ENCODE results near the gene TROAP. TPM values are rescaled to one million over a fixed set of nuclear protein-coding genes. Genes with fewer than 3 reads are reported as not detected.
"Not testable (repeated sequence)": the region's sequence is repeated elsewhere in the genome, so short reads cannot be mapped to it uniquely, and the experiment has no call there.

Gene TROAP
- total RNA-seq, 3 donors from 2014 or later (not counting 1 experiment from before 2014, with no cell fraction given) = 0.58 to 3.0 (median 2.2) TPM

DNA sequence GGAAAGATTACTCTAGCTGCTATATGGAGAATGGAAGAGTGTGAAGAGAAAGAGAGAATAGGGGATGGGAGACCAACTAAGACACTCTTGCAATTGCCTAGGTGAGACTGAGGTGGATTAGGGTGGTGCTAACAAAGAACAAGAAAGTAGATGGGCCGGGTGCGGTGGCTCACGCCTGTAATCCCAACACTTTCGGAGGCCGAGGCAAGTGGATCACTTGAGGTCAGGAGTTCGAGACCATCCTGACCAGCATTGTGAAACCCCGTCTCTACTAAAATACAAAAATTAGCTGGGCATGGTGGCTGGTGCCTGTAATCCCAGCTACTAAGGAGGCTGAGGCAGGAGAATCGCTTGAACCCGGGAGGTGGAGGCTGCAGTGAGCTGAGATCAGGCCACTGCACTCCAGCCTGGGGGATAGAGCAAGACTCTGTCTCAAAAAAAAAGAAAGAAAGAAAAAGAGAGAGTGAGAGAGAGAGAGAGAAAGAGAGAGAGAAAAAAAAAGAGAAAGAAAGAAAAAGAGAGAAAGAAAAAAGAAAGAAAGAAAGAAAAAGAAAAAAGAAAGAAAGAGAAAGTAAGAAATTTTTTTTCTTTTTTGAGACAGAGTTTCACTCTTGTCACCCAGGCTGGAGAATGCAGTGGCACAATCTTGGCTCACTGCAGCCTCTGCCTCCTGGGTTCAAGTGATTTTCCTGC, 2.5 kb upstream of the TROAP start:
- H3K9me3 ChIP-seq (ENCODE audit: control insufficient read depth, insufficient read depth, low read length); H3K36me3 Mint-ChIP-seq; H3K27me3 ChIP-seq (ENCODE audit: control insufficient read depth, insufficient read depth, low read length); H3K27ac Mint-ChIP-seq; H3K27ac ChIP-seq (ENCODE audit: low read length); intact Hi-C loops (cut with micrococcal nuclease); H3K4me3 ChIP-seq (ENCODE audit: low read length); H3K36me3 ChIP-seq (ENCODE audit: control insufficient read depth, insufficient read depth, low read length); H3K27me3 Mint-ChIP-seq (ENCODE audit: low read depth in 2 of 2); DNase-seq; H3K9me3 Mint-ChIP-seq; ATAC-seq: not testable (repeated sequence)
- peaks cover 16% of the 10 kb centered on the region for H3K4me1 ChIP-seq (ENCODE audit: control insufficient read depth, insufficient read depth, low read length)
- peak overlapping the region; percentile 2 for H3K4me3 Mint-ChIP-seq
- peaks cover 11 to 18% of the 10 kb centered on the region in 2 donors for H3K4me1 Mint-ChIP-seq
- 97% methylated on average over 9 of the region's 9 CpGs for WGBS (ENCODE audit: insufficient coverage)

DNA sequence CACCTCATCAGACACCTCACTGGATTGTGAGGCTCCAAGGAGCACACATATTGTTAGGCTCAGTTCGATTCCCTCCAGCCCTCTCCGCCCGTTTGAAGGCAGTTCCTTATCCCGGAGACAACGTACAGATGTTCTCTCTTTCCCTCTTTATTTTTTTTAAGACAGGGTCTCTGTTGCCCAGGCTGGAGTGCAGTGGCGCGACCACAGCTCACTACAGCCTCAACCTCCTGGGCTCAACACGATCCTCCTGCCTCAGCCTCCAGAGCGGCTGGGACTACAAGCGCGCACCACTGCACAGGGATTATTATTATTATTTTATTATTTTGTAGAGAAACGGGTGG, 718 bp upstream of the TROAP start:
- Mint-ChIP-seq H3K27ac (peak overlapping the region; percentile 77 to 86), H3K4me3 (peak overlapping the region; percentile 89), H3K4me1 (peaks cover 11 to 18% of the 10 kb centered on the region in 2 donors), H3K27me3 (ENCODE audit: low read depth in 2 of 2) (peaks cover 0 to 5% of the 10 kb centered on the region in 2 donors), H3K9me3 (no peaks in the 10 kb centered on the region), H3K36me3 (no peaks in the 10 kb centered on the region)
- no peaks in the 10 kb centered on the region for H3K27me3 ChIP-seq (ENCODE audit: control insufficient read depth, insufficient read depth, low read length)
- peak overlapping the region; percentile 67 for H3K4me3 ChIP-seq (ENCODE audit: low read length)
- H3K27ac ChIP-seq (ENCODE audit: low read length) = no peak overlapping the region
- WGBS (ENCODE audit: insufficient coverage) = 48% methylated on average over 9 of the region's 12 CpGs
- no peak for TF ChIP-seq CTCF (IDR thresholded peaks at IDR 0.05)
- H3K4me1 ChIP-seq (ENCODE audit: control insufficient read depth, insufficient read depth, low read length) = peaks cover 16% of the 10 kb centered on the region
- DNase-seq = no peak
- H3K9me3 ChIP-seq (ENCODE audit: control insufficient read depth, insufficient read depth, low read length) = no peaks in the 10 kb centered on the region
- no peak for ATAC-seq
- intact Hi-C loops (cut with micrococcal nuclease) = loop anchor here (2.0 kb wide), 1 partner anchor 14 kb away; the partner anchor contains the start of gene C1QL4
- H3K36me3 ChIP-seq (ENCODE audit: control insufficient read depth, insufficient read depth, low read length) = no peaks in the 10 kb centered on the region

DNA sequence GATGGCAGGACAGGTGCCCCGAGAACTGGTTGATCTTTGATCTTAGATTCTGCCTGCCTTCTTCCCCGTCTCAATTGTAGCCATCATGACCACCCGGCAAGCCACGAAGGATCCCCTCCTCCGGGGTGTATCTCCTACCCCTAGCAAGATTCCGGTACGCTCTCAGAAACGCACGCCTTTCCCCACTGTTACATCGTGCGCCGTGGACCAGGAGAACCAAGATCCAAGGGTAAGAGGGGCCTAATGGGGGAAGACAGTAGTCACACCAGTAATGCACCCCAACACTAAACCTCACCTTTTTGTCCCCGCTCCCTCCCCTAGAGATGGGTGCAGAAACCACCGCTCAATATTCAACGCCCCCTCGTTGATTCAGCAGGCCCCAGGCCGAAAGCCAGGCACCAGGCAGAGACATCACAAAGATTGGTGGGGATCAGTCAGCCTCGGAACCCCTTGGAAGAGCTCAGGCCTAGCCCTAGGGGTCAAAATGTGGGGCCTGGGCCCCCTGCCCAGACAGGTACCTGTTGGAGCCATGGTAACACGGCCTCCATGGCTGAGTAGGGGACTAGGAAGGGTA, 556 bp downstream of the TROAP start:
- Histone ChIP-seq H3K36me3 (ENCODE audit: control insufficient read depth, insufficient read depth, low read length) (no peaks in the 10 kb centered on the region), H3K27ac (ENCODE audit: low read length) (no peak overlapping the region), H3K4me1 (ENCODE audit: control insufficient read depth, insufficient read depth, low read length) (peaks cover 16% of the 10 kb centered on the region), H3K4me3 (ENCODE audit: low read length) (peak overlapping the region; percentile 67), H3K27me3 (ENCODE audit: control insufficient read depth, insufficient read depth, low read length) (no peaks in the 10 kb centered on the region), H3K9me3 (ENCODE audit: control insufficient read depth, insufficient read depth, low read length) (no peaks in the 10 kb centered on the region)
- WGBS (ENCODE audit: insufficient coverage) = 15% methylated on average over 19 of the region's 19 CpGs
- H3K27me3 Mint-ChIP-seq (ENCODE audit: low read depth in 2 of 2) = peaks cover 0 to 5% of the 10 kb centered on the region in 2 donors
- intact Hi-C loops (cut with micrococcal nuclease) = loop anchor here (2.0 kb wide), 1 partner anchor 13 kb away; the partner anchor contains the start of gene C1QL4
- H3K27ac Mint-ChIP-seq = peak overlapping the region; percentile 77 to 86
- H3K36me3 Mint-ChIP-seq = no peaks in the 10 kb centered on the region
- H3K4me1 Mint-ChIP-seq = peaks cover 11 to 18% of the 10 kb centered on the region in 2 donors
- DNase-seq (no peak), ATAC-seq (no peak)
- no peaks in the 10 kb centered on the region for H3K9me3 Mint-ChIP-seq
- TF ChIP-seq CTCF (IDR thresholded peaks at IDR 0.05) = no peak
- H3K4me3 Mint-ChIP-seq = peak overlapping the region; percentile 89

DNA sequence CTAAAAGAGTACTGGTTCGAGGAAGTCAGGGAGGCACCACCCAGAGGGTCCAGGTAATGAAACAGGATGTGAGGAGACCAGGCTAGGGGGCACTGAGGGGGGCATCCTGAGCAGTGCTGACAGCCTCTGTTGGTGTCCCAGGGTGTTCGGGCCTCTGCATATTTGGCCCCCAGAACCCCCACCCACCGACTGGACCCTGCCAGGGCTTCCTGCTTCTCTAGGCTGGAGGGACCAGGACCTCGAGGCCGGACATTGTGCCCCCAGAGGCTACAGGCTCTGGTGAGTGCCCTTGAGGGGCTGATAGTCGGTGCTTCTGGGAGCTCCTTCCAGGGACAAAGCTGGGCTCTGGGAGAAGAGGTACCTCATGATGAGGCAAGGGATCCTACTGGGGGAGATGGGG, 2.6 kb downstream of the TROAP start:
- H3K36me3 ChIP-seq (ENCODE audit: control insufficient read depth, insufficient read depth, low read length) = no peaks in the 10 kb centered on the region
- DNase-seq (no peak), ATAC-seq (no peak)
- no peaks in the 10 kb centered on the region for H3K9me3 Mint-ChIP-seq
- H3K27me3 ChIP-seq (ENCODE audit: control insufficient read depth, insufficient read depth, low read length) = no peaks in the 10 kb centered on the region
- H3K27ac ChIP-seq (ENCODE audit: low read length) = no peak overlapping the region
- no peak overlapping the region for H3K4me3 ChIP-seq (ENCODE audit: low read length)
- H3K36me3 Mint-ChIP-seq = no peaks in the 10 kb centered on the region
- TF ChIP-seq CTCF (IDR thresholded peaks at IDR 0.05) = no peak
- no peaks in the 10 kb centered on the region for H3K27me3 Mint-ChIP-seq (ENCODE audit: low read depth in 2 of 2)
- H3K4me1 ChIP-seq (ENCODE audit: control insufficient read depth, insufficient read depth, low read length) = peaks cover 16% of the 10 kb centered on the region
- H3K9me3 ChIP-seq (ENCODE audit: control insufficient read depth, insufficient read depth, low read length) = no peaks in the 10 kb centered on the region
- H3K4me3 Mint-ChIP-seq = peak overlapping the region; percentile 40
- no peak overlapping the region for H3K27ac Mint-ChIP-seq
- H3K4me1 Mint-ChIP-seq = peaks cover 11 to 18% of the 10 kb centered on the region in 2 donors
- intact Hi-C loops (cut with micrococcal nuclease) = no loop called here
- 95% methylated on average over 6 of the region's 6 CpGs for WGBS (ENCODE audit: insufficient coverage)

Measured in natural killer cell (primary cell).